ENCODE data around the gene CORO2A.

CORO2A gene

DNA sequence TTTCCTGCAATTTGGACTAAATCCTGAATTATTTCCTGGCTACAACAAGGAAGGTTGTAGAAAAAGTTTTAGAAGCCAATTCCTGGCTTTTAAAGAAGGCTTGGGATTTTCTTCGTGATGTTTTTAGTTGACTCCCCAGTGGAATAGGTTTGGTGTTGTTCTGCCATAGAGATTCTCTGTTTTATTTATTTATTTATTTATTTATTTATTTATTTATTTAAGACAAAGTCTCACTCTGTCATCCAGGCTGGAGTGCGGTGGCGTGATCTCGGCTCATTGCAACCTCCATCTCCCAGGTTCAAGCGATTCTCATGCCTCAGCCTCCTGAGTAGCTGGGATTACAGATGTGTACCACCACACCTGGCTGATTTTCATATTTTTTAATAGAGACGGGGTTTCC, 75.3 kb downstream of the CORO2A start (continued):
- peak; percentile 59 for TF ChIP-seq ZBTB11 (tag by site-specific recombination; conservative IDR thresholded peaks at IDR 0.05; ENCODE audit: low read depth)
- peak; percentile 59 for TF ChIP-seq ZNF623 (tag by site-specific recombination; IDR thresholded peaks at IDR 0.05)
- TF ChIP-seq ZNF140 (tag by site-specific recombination; IDR thresholded peaks at IDR 0.05) = peak; percentile 38; the same call in 1 of the 2 replicates
- 0 out of 2 replicates have a peak, but pooled peaks have one; percentile 49 for TF ChIP-seq ZNF560 (tag by site-specific recombination; IDR thresholded peaks at IDR 0.05; ENCODE audit: borderline replicate concordance)
- TF ChIP-seq ZNF292 (tag by site-specific recombination; IDR thresholded peaks at IDR 0.05; ENCODE audit: borderline replicate concordance, low read depth) = 0 out of 2 replicates have a peak, but pooled peaks have one; percentile 60
- TF ChIP-seq ZNF394 (tag by site-specific recombination; IDR thresholded peaks at IDR 0.05; ENCODE audit: borderline replicate concordance) = peak; percentile 90; the same call in 1 of the 2 replicates
- TF ChIP-seq ZNF202 (tag by site-specific recombination; IDR thresholded peaks at IDR 0.05; ENCODE audit: borderline replicate concordance) = peak; percentile 39; the same call in 1 of the 2 replicates
- peak; percentile 74; the same call in 1 of the 2 replicates for TF ChIP-seq ZNF558 (tag by site-specific recombination; IDR thresholded peaks at IDR 0.05)
- TF ChIP-seq ZBTB21 (tag by site-specific recombination; IDR thresholded peaks at IDR 0.05) = peak; percentile 27; the same call in 1 of the 2 replicates
- 0 out of 2 replicates have a peak, but pooled peaks have one; percentile 44 for TF ChIP-seq ZNF354C (tag by site-specific recombination; IDR thresholded peaks at IDR 0.05; ENCODE audit: borderline replicate concordance, low read depth)

- CTCF ChIA-PET = interaction anchor here (0.8 kb wide), 1 partner anchor 25 kb away, joined by 3 read pairs; no protein-coding TSS in a partner anchor
- Histone ChIP-seq H3K27ac (ENCODE audit: extremely low read depth, low read depth, low read length) (no peak overlapping the region), H3K9me3 (ENCODE audit: control insufficient read depth, insufficient read depth, low read depth, low read length) (no peaks in the 10 kb centered on the region), H3K36me3 (ENCODE audit: control insufficient read depth in 2 of 2, insufficient read depth in 1 of 2, low read length in 2 of 2) (peaks cover 0 to 46% of the 10 kb centered on the region in 2 experiments; a peak in 2 of 3 replicates), H3K4me3 (ENCODE audit: low read depth, low read length) (no peak overlapping the region), H3K4me1 (ENCODE audit: control insufficient read depth, insufficient read depth, low read length) (no peaks in the 10 kb centered on the region)
- POLR2A ChIA-PET = no interaction called here
- no peak for TF ChIP-seq ZNF791 (tag by site-specific recombination; IDR thresholded peaks at IDR 0.05)
- no peak for TF ChIP-seq GLIS2 (tag by site-specific recombination; IDR thresholded peaks at IDR 0.05)
- TF ChIP-seq GLIS1 (tag by site-specific recombination; IDR thresholded peaks at IDR 0.05) = peak; percentile 83
- no peak for TF ChIP-seq ZNF133 (tag by site-specific recombination; IDR thresholded peaks at IDR 0.05)
- TF ChIP-seq ZNF211 (tag by site-specific recombination; IDR thresholded peaks at IDR 0.05; ENCODE audit: low read depth) = no peak
Observed at GRCh38 chr9:98109052-98109451, 83.4 kb downstream of the CORO2A start.

- ChIA-PET POLR2A (interaction anchor here (0.9 kb wide), 1 partner anchor 84 kb away, joined by 3 read pairs; the partner anchor contains the start of gene CORO2A), CTCF (interaction anchor here (0.5 to 0.8 kb wide), 2 partner anchors 18 to 24 kb away, joined by 3 to 6 read pairs; no protein-coding TSS in a partner anchor)
- no peak overlapping the region for H3K27ac ChIP-seq (ENCODE audit: extremely low read depth, low read depth, low read length)
- no peaks in the 10 kb centered on the region for H3K9me3 ChIP-seq (ENCODE audit: control insufficient read depth, insufficient read depth, low read depth, low read length)
- no peak overlapping the region for H3K4me3 ChIP-seq (ENCODE audit: low read depth, low read length)
- peaks cover 0 to 46% of the 10 kb centered on the region in 2 experiments; a peak in 2 of 3 replicates for H3K36me3 ChIP-seq (ENCODE audit: control insufficient read depth in 2 of 2, insufficient read depth in 1 of 2, low read length in 2 of 2)
- no peaks in the 10 kb centered on the region for H3K4me1 ChIP-seq (ENCODE audit: control insufficient read depth, insufficient read depth, low read length)
- TF ChIP-seq ZNF561 (tag by site-specific recombination; IDR thresholded peaks at IDR 0.05; ENCODE audit: borderline replicate concordance) = no peak
- no peak for TF ChIP-seq ZNF677 (tag by site-specific recombination; IDR thresholded peaks at IDR 0.05)
- TF ChIP-seq ZNF639 (tag by site-specific recombination; IDR thresholded peaks at IDR 0.05) = no peak
- TF ChIP-seq SP7 (tag by site-specific recombination; IDR thresholded peaks at IDR 0.05) = no peak
- TF ChIP-seq ZFP41 (tag by site-specific recombination; IDR thresholded peaks at IDR 0.05; ENCODE audit: borderline replicate concordance) = no peak
- no peak for TF ChIP-seq ZXDB (tag by site-specific recombination; IDR thresholded peaks at IDR 0.05)
Observed at GRCh38 chr9:98108531-98109031, 83.9 kb downstream of the CORO2A start.
